Measurements from ENCODE around the gene WFDC10A.
"Not testable (repeated sequence)": the region's sequence is repeated elsewhere in the genome, so short reads cannot be mapped to it uniquely, and the experiment has no call there.

GRCh38 chr20:45645869-45646268 is 16.3 kb downstream of the WFDC10A start:
- not testable (repeated sequence) for TF ChIP-seq POLR2AphosphoS5 (IDR thresholded peaks at IDR 0.05; ENCODE audit: low read depth); CTCF (IDR thresholded peaks at IDR 0.05; ENCODE audit: insufficient read depth, low read length)
